H1 (cell line): Measurements from ENCODE around the gene ELOVL6. TPM values are rescaled to one million over a fixed set of nuclear protein-coding genes. Genes with fewer than 3 reads are reported as not detected.
A peak's percentile ranks its signal among the peaks of the same experiment; 100 is the strongest.

Source experiments
- CTCF ChIA-PET: fragments of 300-600 bp; sonication (Branson Sonifier 250); formaldehyde crosslinking; loops from one replicate; lab custom pipeline; 2021; ENCODE audit not compliant: partially characterized antibody; lab: Charles Lee
- POLR2A ChIA-PET: fragments of 300-600 bp; sonication (Branson Sonifier 250); formaldehyde crosslinking; loops from one replicate; lab custom pipeline; 2021; ENCODE audit warnings: inconsistent platforms; ENCODE audit not compliant: partially characterized antibody; lab: Charles Lee
- DNase-seq, 2 experiments: peaks; one replicate each; pipeline versions ENCODE4 v3.0.0 to v3.0.0-alpha.2; 2010 to 2022; ENCODE audit warnings: low spot score in 2 of 2, low read depth in 1 of 2, mixed read lengths in 1 of 2
- FAIRE-seq: peaks from 2 replicates; lab custom pipeline; 2011; peaks lifted over from hg19 to GRCh38; lab: Jason Lieb, UNC
- H2AFZ ChIP-seq: 2 replicates; pipeline ENCODE4 v1.8.1; 2012; ENCODE audit warnings: low read length, inconsistent platforms
- H2AK5ac ChIP-seq: 2 replicates; pipeline ENCODE4 v1.6.1; 2013; ENCODE audit warnings: low read depth, low read length
- H2BK120ac ChIP-seq: replicated peaks from 2 replicates; pipeline ENCODE3; 2013; ENCODE audit warnings: low read depth, low read length, inconsistent platforms
- H2BK12ac ChIP-seq: 2 replicates; pipeline ENCODE4 v1.6.1; 2013; ENCODE audit warnings: low read depth, low read length
- H2BK15ac ChIP-seq: 2 replicates; pipeline ENCODE4 v1.6.1; 2013; ENCODE audit warnings: low read length
- H2BK20ac ChIP-seq: 2 replicates; pipeline ENCODE4 v1.6.1; 2013; ENCODE audit warnings: low read length
- H2BK5ac ChIP-seq: 2 replicates; pipeline ENCODE4 v1.6.1; 2013; ENCODE audit warnings: low read depth, low read length
- H3K14ac ChIP-seq: 2 replicates; pipeline ENCODE4 v1.6.1; 2013; ENCODE audit warnings: inconsistent platforms; ENCODE audit not compliant: insufficient read length
- H3K18ac ChIP-seq: 2 replicates; pipeline ENCODE4 v1.6.1; 2013; ENCODE audit warnings: low read length; ENCODE audit errors: extremely low read depth
- H3K23ac ChIP-seq: 2 replicates; pipeline ENCODE4 v1.6.1; 2013; ENCODE audit warnings: inconsistent platforms; ENCODE audit not compliant: insufficient read length
- H3K23me2 ChIP-seq: 2 replicates; pipeline ENCODE4 v1.6.1; 2013; ENCODE audit warnings: low read depth, low read length
- H3K27ac ChIP-seq: 2 replicates; pipeline ENCODE4 v1.6.1; 2011; ENCODE audit warnings: low read depth, low read length, inconsistent platforms
- H3K27me3 ChIP-seq, 4 experiments: replicated peaks in 1 of 4; 1 replicate in 1 of 4; 2 replicates in 3 of 4; pipeline versions ENCODE4 v1.6.1 to v1.8.1; 2011 to 2013; ENCODE audit warnings: low read length in 3 of 4, mild to moderate bottlenecking in 3 of 4, inconsistent platforms in 2 of 4, mixed read lengths in 2 of 4, moderate library complexity in 1 of 4; ENCODE audit not compliant: control insufficient read depth in 3 of 4, insufficient read depth in 3 of 4; ENCODE audit errors: extremely low read depth in 1 of 4
- H3K36me3 ChIP-seq, 4 experiments: 2 replicates each; pipeline versions ENCODE4 v1.6.1 to v1.8.1; 2011 to 2013; ENCODE audit warnings: mild to moderate bottlenecking in 4 of 4, low read length in 3 of 4, moderate library complexity in 2 of 4, control low read depth in 1 of 4, inconsistent platforms in 1 of 4; ENCODE audit not compliant: insufficient read depth in 4 of 4, control insufficient read depth in 2 of 4
- H3K4ac ChIP-seq: replicated peaks from 2 replicates; pipeline ENCODE3; 2013; ENCODE audit warnings: low read length, low read depth, mixed read lengths, inconsistent platforms; ENCODE audit not compliant: insufficient read length
- H3K4me1 ChIP-seq, 4 experiments: replicated peaks in 1 of 4; 1 replicate in 1 of 4; 2 replicates in 3 of 4; pipeline versions ENCODE4 v1.6.1 to v1.8.1; 2011 to 2013; ENCODE audit warnings: low read length in 3 of 4, inconsistent platforms in 2 of 4, mixed read lengths in 1 of 4; ENCODE audit not compliant: insufficient read depth in 4 of 4, control insufficient read depth in 3 of 4
- H3K4me2 ChIP-seq, 2 experiments: 2 replicates each; pipeline versions ENCODE4 v1.6.1 to v1.8.1; 2011 to 2013; ENCODE audit warnings: low read depth in 2 of 2, low read length in 2 of 2, control low read depth in 1 of 2, inconsistent platforms in 1 of 2, mild to moderate bottlenecking in 1 of 2; ENCODE audit not compliant: insufficient read depth in 1 of 2
- H3K4me3 ChIP-seq, 4 experiments: fragments of 200-600, 300-600 bp in 1 of 4; sonication (generic), shearing (Covaris generic), sonication (Bioruptor Twin) in 1 of 4; 2 replicates each; pipeline versions ENCODE4 v1.5.1 to v1.8.1; 2011 to 2016; ENCODE audit warnings: low read length in 4 of 4, low read depth in 3 of 4, control low read depth in 2 of 4, inconsistent platforms in 2 of 4, mild to moderate bottlenecking in 2 of 4, mixed read lengths in 1 of 4, moderate library complexity in 1 of 4; ENCODE audit not compliant: insufficient read depth in 2 of 4; ENCODE audit errors: extremely low read depth in 1 of 4
- H3K56ac ChIP-seq: replicated peaks from 2 replicates; pipeline ENCODE3; 2013; ENCODE audit warnings: low read depth, mild to moderate bottlenecking, mixed read lengths, low read length, inconsistent platforms; ENCODE audit not compliant: insufficient read length
- H3K79me1 ChIP-seq: 2 replicates; pipeline ENCODE4 v1.6.1; 2013; ENCODE audit warnings: low read depth, low read length, control low read depth
- H3K79me2 ChIP-seq, 2 experiments: 2 replicates each; pipeline versions ENCODE4 v1.6.1 to v1.8.1; 2012 to 2013; ENCODE audit warnings: low read length in 2 of 2, mild to moderate bottlenecking in 2 of 2, inconsistent platforms in 1 of 2; ENCODE audit not compliant: insufficient read depth in 2 of 2, control insufficient read depth in 1 of 2
- H3K9ac ChIP-seq, 4 experiments: replicated peaks in 1 of 4; 1 replicate in 1 of 4; 2 replicates in 3 of 4; pipeline versions ENCODE4 v1.6.1 to v1.8.1; 2011 to 2013; ENCODE audit warnings: low read depth in 3 of 4, low read length in 3 of 4, control low read depth in 2 of 4, mild to moderate bottlenecking in 2 of 4, moderate library complexity in 2 of 4, inconsistent platforms in 1 of 4; ENCODE audit errors: extremely low read depth in 1 of 4
- H3K9me3 ChIP-seq, 2 experiments: 2 replicates each; pipeline versions ENCODE4 v1.6.1 to v1.8.1; 2012 to 2013; ENCODE audit warnings: mild to moderate bottlenecking in 2 of 2, moderate library complexity in 2 of 2, control low read depth in 1 of 2, inconsistent platforms in 1 of 2, low read depth in 1 of 2, low read length in 1 of 2, mixed read lengths in 1 of 2; ENCODE audit not compliant: insufficient read depth in 2 of 2
- H4K20me1 ChIP-seq, 2 experiments: replicated peaks in 1 of 2; 2 replicates each; pipeline versions ENCODE3 to v1.8.1; 2011 to 2013; ENCODE audit warnings: inconsistent platforms in 2 of 2, low read length in 2 of 2, mild to moderate bottlenecking in 1 of 2; ENCODE audit not compliant: insufficient read depth in 2 of 2, control insufficient read depth in 1 of 2
- H4K5ac ChIP-seq: 2 replicates; pipeline ENCODE4 v1.6.1; 2013; ENCODE audit warnings: low read length, low read depth, mixed read lengths, inconsistent platforms; ENCODE audit not compliant: insufficient read length
- H4K8ac ChIP-seq: 2 replicates; pipeline ENCODE4 v1.8.0; 2013; ENCODE audit warnings: mild to moderate bottlenecking, moderate library complexity, low read length, inconsistent platforms; ENCODE audit not compliant: insufficient read depth; ENCODE audit errors: extremely low read depth
- H4K91ac ChIP-seq: replicated peaks from 2 replicates; pipeline ENCODE3; 2013; ENCODE audit warnings: low read length, mixed read lengths, inconsistent platforms; ENCODE audit not compliant: insufficient read length
- POLR2AphosphoS5 ChIP-seq: IDR thresholded peaks from 2 replicates; pipeline ENCODE4 v1.6.1; 2011; ENCODE audit warnings: low read depth, low read length
- YY1 ChIP-seq: IDR thresholded peaks from 2 replicates; pipeline ENCODE4 v1.6.1; 2011; ENCODE audit warnings: low read depth, mild to moderate bottlenecking, low read length
- WGBS, 2 experiments: shearing (Covaris generic) in 1 of 2; methylation state at CpG; one replicate each; pipeline versions ENCODE4 v1.1.6 to v1.1.7; 2013 to 2015; ENCODE audit warnings: low lambda C conversion rate in 2 of 2, mixed read lengths in 2 of 2, inconsistent platforms in 1 of 2, low coverage in 1 of 2, missing lambda C conversion rate in 1 of 2; ENCODE audit not compliant: insufficient replicate concordance in 2 of 2, insufficient coverage in 1 of 2, insufficient read length in 1 of 2; ENCODE audit errors: extremely low coverage in 1 of 2, missing lambda C conversion rate in 1 of 2; 5-methylcytosine and 5-hydroxymethylcytosine counted together
- polyA plus RNA-seq, 7 experiments: library from polyadenylated mRNA; depleted of rRNA in 3 of 7; stranded (reverse) in 5 of 7; unstranded in 2 of 7; fragments of >200 nt in 5 of 7; fragments of 200-250 nt in 2 of 7; gene quantifications; 1 replicate in 5 of 7; 2 replicates in 1 of 7; 4 replicates in 1 of 7; pipeline versions ENCODE4 v1.2.1 to v1.2.3, GENCODE V29; 2011 to 2013; ENCODE audit warnings: missing spikeins in 2 of 7, mixed read lengths in 2 of 7
- total RNA-seq: library from RNA; stranded (reverse); fragmentation: NEBNext Ultra II Directional; extraction: Animal tissue kit (Norgen Biotek cat#: 25700); gene quantifications from 2 replicates; pipeline ENCODE4 v1.2.1, GENCODE V29; 2021

Gene ELOVL6
- total and polyA plus RNA-seq, 2 of the 8 experiments (the other 6 are each of a cell fraction or from before 2014, with no cell fraction given), result 27.8 to 86.6 TPM

DNA sequence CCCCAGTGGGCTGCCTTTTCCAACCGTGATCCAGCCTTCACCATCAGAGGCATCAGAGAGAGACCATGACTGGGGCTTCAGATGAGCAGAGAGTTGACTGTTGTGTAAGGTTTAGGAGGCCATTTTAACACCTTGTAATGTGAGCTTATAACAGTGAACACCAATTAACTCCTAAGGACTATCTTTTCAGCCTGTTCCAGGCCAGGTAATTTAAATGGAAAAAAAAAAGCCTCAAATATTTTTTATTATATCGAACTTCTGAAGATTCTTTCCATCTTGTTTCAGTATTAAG, 13.3 kb upstream of the ELOVL6 start:
- Histone ChIP-seq H4K20me1 (no peaks in the 10 kb centered on the region), H2BK5ac (no peak overlapping the region), H3K18ac (no peak overlapping the region), H2BK15ac (no peak overlapping the region), H4K8ac (no peak overlapping the region; the same call in 1 of the 2 replicates), H3K23me2 (no peaks in the 10 kb centered on the region; the same call in 1 of the 2 replicates), H4K5ac (no peak overlapping the region), H3K4me2 (no peak overlapping the region), H3K4me3 (no peak overlapping the region), H3K9ac (no peak overlapping the region), H2AK5ac (no peak overlapping the region), H3K27me3 (no peaks in the 10 kb centered on the region), H2AFZ (no peak overlapping the region), H3K9me3 (no peaks in the 10 kb centered on the region), H3K27ac (no peak overlapping the region), H3K14ac (no peak overlapping the region), H3K23ac (no peak overlapping the region), H3K79me1 (no peaks in the 10 kb centered on the region), H3K36me3 (no peaks in the 10 kb centered on the region), H2BK120ac (no peak overlapping the region), H4K91ac (peak overlapping the region; percentile 90), H3K56ac (no peak overlapping the region), H3K4me1 (peaks cover 0 to 3% (median 0%) of the 10 kb centered on the region in 4 experiments; a peak in 1 of 7 replicates), H3K79me2 (no peaks in the 10 kb centered on the region), H2BK20ac (no peak overlapping the region), H3K4ac (no peak overlapping the region), H2BK12ac (no peak overlapping the region)
- ChIA-PET POLR2A (interaction anchor here (0.7 kb wide), 1 partner anchor 13 kb away, joined by 3 read pairs; no protein-coding TSS in a partner anchor), CTCF (interaction anchor here (0.6 to 1.6 kb wide), 19 partner anchors 8 to 305 kb away, joined by 3 to 7 read pairs (median 4); no protein-coding TSS in a partner anchor)
- DNase-seq (no peak), FAIRE-seq (no peak)
- TF ChIP-seq POLR2AphosphoS5 (no peak), YY1 (peak; percentile 59; the same call in 1 of the 2 replicates)
- 54% methylated on average over 2 of the region's 2 CpGs; no CpG with 5 or more reads in 1 of the 2 experiments for WGBS, 2 experiments
